ENCODE measurements around the gene DHRS12. TPM values are rescaled to one million over a fixed set of nuclear protein-coding genes. Genes with fewer than 3 reads are reported as not detected.

The DHRS12 gene
- total RNA-seq, 1 experiment from 2014 or later: 2.8 TPM

GRCh38 chr13:51728275-51728673 lies 75.7 kb downstream of the DHRS12 start:
- DNase-seq (ENCODE audit: low read depth): peak; percentile 42

- DNase-seq (ENCODE audit: low read depth): peak; percentile 34
These were observed 76.2 kb downstream of the DHRS12 start for GRCh38 chr13:51727634-51728274.

- DNase-seq (ENCODE audit: low read depth): peak; percentile 34
These were observed 77.3 kb downstream of the DHRS12 start for GRCh38 chr13:51726446-51727193.

GRCh38 chr13:51724721-51725120 lies 79.2 kb downstream of the DHRS12 start:
- no peak for DNase-seq (ENCODE audit: low read depth)

- no peak for DNase-seq (ENCODE audit: low read depth)
These were observed 80.4 kb downstream of the DHRS12 start for GRCh38 chr13:51723529-51723928.

- DNase-seq (ENCODE audit: low read depth): peak; percentile 28
These were observed 82.5 kb downstream of the DHRS12 start for GRCh38 chr13:51721496-51721895.

- DNase-seq (ENCODE audit: low read depth): no peak
These were observed 84.6 kb downstream of the DHRS12 start for GRCh38 chr13:51719394-51719793.

Other genes with a start within 250 kb of the DHRS12 start
- gene WDFY2, start 219.7 kb downstream of the DHRS12 start, total RNA-seq (2014; rRNA removed; shearing (Covaris generic)): 3.4 and 3.8 TPM in 2 replicates
- not detected in 2 replicates for gene TMEM272, start 41.0 kb upstream of the DHRS12 start, total RNA-seq (2014; rRNA removed; shearing (Covaris generic))
- not detected in 2 replicates for gene CCDC70, start 57.8 kb upstream of the DHRS12 start, total RNA-seq (2014; rRNA removed; shearing (Covaris generic))
- gene ATP7B, start 207.3 kb upstream of the DHRS12 start, total RNA-seq (2014; rRNA removed; shearing (Covaris generic)): 0.84 and 1.2 TPM in 2 replicates
- 7.2 and 9.4 TPM in 2 replicates for gene ALG11, start 208.2 kb upstream of the DHRS12 start, total RNA-seq (2014; rRNA removed; shearing (Covaris generic))
- 7.0 and 7.1 TPM in 2 replicates for gene UTP14C, start 220.5 kb upstream of the DHRS12 start, total RNA-seq (2014; rRNA removed; shearing (Covaris generic))

Data from RPMI7951 (cell line).